HG02623 (cell line): ENCODE measurements around the gene ANKRD36C.
"Not testable (repeated sequence)": the region's sequence is repeated elsewhere in the genome, so short reads cannot be mapped to it uniquely, and the experiment has no call there.

ENCODE experiments used
- ATAC-seq: cut with Tn5 transposase; IDR thresholded peaks from one replicate; pipeline ENCODE4 v1.9.1; 2021; ENCODE audit warnings: moderate library complexity; ENCODE audit not compliant: unreplicated experiment

Gene ANKRD36C

GRCh38 chr2:95991351-95992094 lies at the start of gene ANKRD36C:
Gene ANKRD36C (minus strand): TSS chr2:95991824. CDS start chr2:95991708, 116 bp downstream.
- peak; percentile 93 for ATAC-seq

GRCh38 chr2:96035554-96035953 lies 43.9 kb upstream of the ANKRD36C start:
- not testable (repeated sequence) for ATAC-seq

- not testable (repeated sequence) for ATAC-seq
Observed at GRCh38 chr2:96034792-96035191, 43.2 kb upstream of the ANKRD36C start, which contains the start of gene GPAT2. Gene GPAT2 (minus strand): TSS chr2:96034916. CDS start chr2:96032359, 2,557 bp downstream.

- not testable (repeated sequence) for ATAC-seq
Observed at GRCh38 chr2:96033997-96034396, 42.4 kb upstream of the ANKRD36C start.

GRCh38 chr2:96027725-96028325 lies 36.2 kb upstream of the ANKRD36C start:
- ATAC-seq, result not testable (repeated sequence)

- ATAC-seq, result not testable (repeated sequence)
Observed at GRCh38 chr2:96025755-96026154, 34.1 kb upstream of the ANKRD36C start.

GRCh38 chr2:96025194-96025492 lies 33.5 kb upstream of the ANKRD36C start:
- no peak for ATAC-seq

- no peak for ATAC-seq
Observed at GRCh38 chr2:96024336-96025193, 32.9 kb upstream of the ANKRD36C start.

GRCh38 chr2:96023701-96024100 lies 32.1 kb upstream of the ANKRD36C start:
- ATAC-seq, result not testable (repeated sequence)

GRCh38 chr2:96022701-96023447 lies 31.2 kb upstream of the ANKRD36C start:
- ATAC-seq, result peak; percentile 78

- not testable (repeated sequence) for ATAC-seq
Observed at GRCh38 chr2:96022126-96022525, 30.5 kb upstream of the ANKRD36C start.

- not testable (repeated sequence) for ATAC-seq
Observed at GRCh38 chr2:96021142-96021541, 29.5 kb upstream of the ANKRD36C start.

GRCh38 chr2:96019909-96020590 lies 28.4 kb upstream of the ANKRD36C start:
- ATAC-seq, result not testable (repeated sequence)

GRCh38 chr2:96016321-96016720 lies 24.7 kb upstream of the ANKRD36C start:
- not testable (repeated sequence) for ATAC-seq

GRCh38 chr2:96012792-96013264 lies 21.2 kb upstream of the ANKRD36C start:
- not testable (repeated sequence) for ATAC-seq

- ATAC-seq, result not testable (repeated sequence)
Observed at GRCh38 chr2:96012086-96012791, 20.6 kb upstream of the ANKRD36C start.

- ATAC-seq, result peak; percentile 6
Observed at GRCh38 chr2:96011129-96011455, 19.5 kb upstream of the ANKRD36C start.

GRCh38 chr2:96010320-96011128 lies 18.9 kb upstream of the ANKRD36C start:
- ATAC-seq, result peak; percentile 93

- not testable (repeated sequence) for ATAC-seq
Observed at GRCh38 chr2:96009833-96010232, 18.2 kb upstream of the ANKRD36C start.
